ENCODE results near the gene DNAH9.

The DNAH9 gene

DNA sequence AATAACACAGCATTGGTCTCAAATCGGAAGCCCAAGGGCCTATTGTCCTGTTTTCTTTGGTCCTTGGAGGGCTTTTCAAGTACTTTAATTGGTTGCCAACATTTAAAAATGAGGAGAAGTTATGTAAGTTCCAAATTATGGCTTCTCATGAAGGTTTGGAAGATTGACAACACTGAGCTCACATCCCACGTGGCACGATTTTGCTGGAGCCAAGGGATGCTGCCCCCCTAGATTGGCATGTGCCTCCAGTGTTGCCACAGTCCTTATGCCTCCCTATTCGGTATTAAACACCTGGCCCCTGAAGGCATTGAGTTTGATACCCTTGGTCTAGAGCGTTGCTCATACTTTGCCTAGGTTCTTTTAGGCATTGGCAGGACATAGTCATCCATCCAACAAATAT lies 291.0 kb downstream of the DNAH9 start:
- H3K4me3 ChIP-seq (ENCODE audit: low read length): no peak overlapping the region
- H3K9ac ChIP-seq (ENCODE audit: low read length): no peak overlapping the region
- H3K27me3 ChIP-seq (ENCODE audit: control insufficient read depth, insufficient read depth, low read length): no peaks in the 10 kb centered on the region
- H3K36me3 ChIP-seq (ENCODE audit: control insufficient read depth, insufficient read depth, low read length): no peaks in the 10 kb centered on the region
- no peaks in the 10 kb centered on the region for H3K4me1 ChIP-seq (ENCODE audit: control insufficient read depth, insufficient read depth, low read length)
- no peak overlapping the region for H3K27ac ChIP-seq (ENCODE audit: low read depth, low read length)

DNA sequence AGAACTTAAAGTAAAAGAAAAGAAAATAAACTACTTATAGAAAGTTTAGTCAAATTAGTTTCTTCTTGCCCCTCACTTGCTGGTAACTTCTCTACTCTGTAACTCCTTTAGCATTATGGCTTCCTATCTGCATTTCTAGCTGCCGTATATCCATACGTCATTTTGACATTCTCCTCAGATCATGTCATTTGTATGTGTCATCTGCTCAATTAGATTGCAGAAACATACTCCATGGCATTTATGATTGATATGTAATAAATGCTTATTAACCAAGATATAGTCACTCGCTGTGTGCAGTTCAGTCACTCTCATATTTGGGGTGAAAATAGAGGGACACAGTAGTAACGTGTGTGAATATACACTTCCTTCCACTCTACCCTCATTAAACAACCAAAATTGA lies 295.6 kb downstream of the DNAH9 start:
- Histone ChIP-seq H3K27ac (ENCODE audit: low read depth, low read length) (no peak overlapping the region), H3K27me3 (ENCODE audit: control insufficient read depth, insufficient read depth, low read length) (no peaks in the 10 kb centered on the region), H3K4me3 (ENCODE audit: low read length) (no peak overlapping the region), H3K4me1 (ENCODE audit: control insufficient read depth, insufficient read depth, low read length) (no peaks in the 10 kb centered on the region), H3K9ac (ENCODE audit: low read length) (no peak overlapping the region), H3K36me3 (ENCODE audit: control insufficient read depth, insufficient read depth, low read length) (no peaks in the 10 kb centered on the region)

DNA sequence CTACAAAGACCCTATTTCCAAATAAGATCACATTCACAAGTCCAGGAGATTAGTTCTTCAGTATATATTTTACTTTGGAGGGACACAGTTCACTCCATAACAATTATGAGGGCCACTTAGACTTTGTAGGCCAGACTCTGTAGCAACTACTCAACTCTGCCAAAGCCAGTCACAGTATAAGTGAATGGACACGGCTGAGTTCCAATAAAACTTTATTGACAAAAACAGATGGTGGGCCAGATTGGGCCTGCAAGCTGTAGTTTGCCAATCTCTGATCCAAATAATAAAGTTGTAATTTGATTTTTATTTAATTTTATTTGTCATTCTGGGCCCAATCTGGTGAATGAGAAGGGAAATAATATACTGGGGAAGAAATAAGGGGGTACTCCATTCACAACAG lies 297.9 kb downstream of the DNAH9 start:
- no peak overlapping the region for H3K9ac ChIP-seq (ENCODE audit: low read length)
- H3K27ac ChIP-seq (ENCODE audit: low read depth, low read length): no peak overlapping the region
- H3K36me3 ChIP-seq (ENCODE audit: control insufficient read depth, insufficient read depth, low read length): no peaks in the 10 kb centered on the region
- no peak overlapping the region for H3K4me3 ChIP-seq (ENCODE audit: low read length)
- H3K27me3 ChIP-seq (ENCODE audit: control insufficient read depth, insufficient read depth, low read length): no peaks in the 10 kb centered on the region
- no peaks in the 10 kb centered on the region for H3K4me1 ChIP-seq (ENCODE audit: control insufficient read depth, insufficient read depth, low read length)

DNA sequence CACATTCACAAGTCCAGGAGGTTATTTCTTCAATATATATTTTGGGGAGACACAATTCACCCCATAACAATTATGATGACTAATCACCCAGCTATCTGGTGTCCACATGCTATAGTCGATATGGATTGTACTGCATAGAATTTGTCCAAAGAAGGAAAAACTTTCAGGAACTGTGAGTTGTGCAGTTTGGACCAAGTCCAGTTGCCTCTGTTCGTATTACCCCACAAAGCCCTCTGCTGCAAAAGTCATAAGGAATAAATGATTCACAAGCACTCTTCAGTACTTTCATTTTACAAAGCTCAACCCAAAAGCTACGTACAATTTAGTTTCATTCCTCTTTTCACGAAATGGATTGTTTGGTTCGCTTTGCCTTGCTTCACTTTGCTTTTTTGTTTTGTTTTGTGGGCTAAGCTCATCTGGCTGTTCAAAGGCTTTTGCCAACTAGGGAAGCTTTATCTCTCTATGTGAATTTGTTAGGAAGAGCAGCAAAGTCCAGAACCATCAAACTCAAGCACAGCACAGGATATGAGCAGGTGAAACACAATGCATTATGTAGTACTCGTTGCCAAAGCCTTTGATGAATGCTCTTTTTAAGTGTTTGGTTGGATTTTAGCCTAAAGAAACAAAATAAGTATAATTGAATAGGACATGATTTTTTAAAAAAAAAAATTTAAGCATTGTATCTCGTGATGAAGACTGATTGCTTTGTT lies 300.4 kb downstream of the DNAH9 start:
- H3K4me3 ChIP-seq (ENCODE audit: low read length): no peak overlapping the region
- H3K4me1 ChIP-seq (ENCODE audit: control insufficient read depth, insufficient read depth, low read length): no peaks in the 10 kb centered on the region
- H3K27me3 ChIP-seq (ENCODE audit: control insufficient read depth, insufficient read depth, low read length): no peaks in the 10 kb centered on the region
- no peak overlapping the region for H3K27ac ChIP-seq (ENCODE audit: low read depth, low read length)
- H3K9ac ChIP-seq (ENCODE audit: low read length): no peak overlapping the region
- no peaks in the 10 kb centered on the region for H3K36me3 ChIP-seq (ENCODE audit: control insufficient read depth, insufficient read depth, low read length)

DNA sequence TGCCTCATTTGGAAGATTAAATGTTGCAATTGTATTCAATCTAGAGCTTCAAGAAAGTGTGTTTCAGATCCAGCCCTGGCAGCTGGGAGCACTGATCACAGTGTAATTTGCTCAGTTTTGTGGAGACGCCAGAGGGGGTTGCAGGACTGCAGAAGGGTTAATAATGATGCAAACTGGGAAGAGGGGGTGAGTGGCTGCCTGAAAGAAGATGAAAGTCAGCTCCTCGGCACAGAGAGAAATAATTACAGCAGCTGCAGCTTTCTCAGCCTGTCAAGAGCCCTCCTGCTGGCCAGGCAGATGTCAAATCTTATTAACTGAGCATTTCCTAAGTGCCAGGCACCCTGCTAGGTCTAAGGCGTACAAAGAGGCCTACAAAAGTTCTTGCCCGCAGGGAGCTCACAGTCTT lies 301.3 kb downstream of the DNAH9 start:
- H3K4me1 ChIP-seq (ENCODE audit: control insufficient read depth, insufficient read depth, low read length): no peaks in the 10 kb centered on the region
- H3K36me3 ChIP-seq (ENCODE audit: control insufficient read depth, insufficient read depth, low read length): no peaks in the 10 kb centered on the region
- H3K4me3 ChIP-seq (ENCODE audit: low read length): no peak overlapping the region
- H3K27me3 ChIP-seq (ENCODE audit: control insufficient read depth, insufficient read depth, low read length): no peaks in the 10 kb centered on the region
- H3K9ac ChIP-seq (ENCODE audit: low read length): no peak overlapping the region
- H3K27ac ChIP-seq (ENCODE audit: low read depth, low read length): no peak overlapping the region

DNA sequence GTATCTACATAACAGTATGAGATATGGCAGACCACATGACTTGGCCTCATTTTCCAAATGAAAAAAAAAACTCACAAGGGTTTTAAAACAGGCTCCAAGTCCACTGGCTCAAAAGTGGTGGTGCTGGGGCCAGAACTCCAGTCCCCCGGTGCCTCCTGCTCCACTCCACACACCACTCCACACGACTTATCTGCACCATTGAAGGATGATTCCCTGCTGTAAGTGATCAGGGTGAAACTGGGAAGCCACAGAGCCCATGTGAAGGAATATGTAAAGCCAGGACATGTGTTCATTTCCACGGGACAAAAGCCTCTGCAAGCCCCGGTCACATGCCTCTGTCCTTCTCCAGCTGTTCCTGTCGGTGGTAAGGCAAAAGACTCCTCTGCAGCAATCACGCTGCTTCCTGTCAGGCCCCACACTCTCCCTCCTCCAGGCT lies 301.8 kb downstream of the DNAH9 start:
- Histone ChIP-seq H3K9ac (ENCODE audit: low read length) (no peak overlapping the region), H3K27me3 (ENCODE audit: control insufficient read depth, insufficient read depth, low read length) (no peaks in the 10 kb centered on the region), H3K36me3 (ENCODE audit: control insufficient read depth, insufficient read depth, low read length) (no peaks in the 10 kb centered on the region), H3K27ac (ENCODE audit: low read depth, low read length) (no peak overlapping the region), H3K4me3 (ENCODE audit: low read length) (no peak overlapping the region), H3K4me1 (ENCODE audit: control insufficient read depth, insufficient read depth, low read length) (no peaks in the 10 kb centered on the region)

DNA sequence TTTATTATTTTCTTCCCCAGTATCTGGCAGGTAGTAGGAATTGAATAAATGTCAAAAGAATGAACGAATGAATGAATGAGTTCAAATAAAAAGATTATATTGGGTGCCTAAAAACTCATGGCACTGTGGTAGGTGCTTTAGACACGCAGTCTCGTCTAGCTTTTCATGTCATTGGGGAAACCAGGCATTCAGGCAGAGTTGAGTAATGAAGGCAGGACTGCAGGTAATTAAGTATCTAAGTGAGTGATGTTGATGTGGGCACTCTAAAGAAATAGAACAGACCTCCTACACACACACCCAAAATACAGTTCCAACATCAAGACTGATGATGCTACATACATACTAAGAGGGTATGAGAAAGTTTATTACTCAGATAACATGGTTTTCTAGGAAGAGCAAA lies 302.4 kb downstream of the DNAH9 start:
- H3K27me3 ChIP-seq (ENCODE audit: control insufficient read depth, insufficient read depth, low read length): no peaks in the 10 kb centered on the region
- no peak overlapping the region for H3K27ac ChIP-seq (ENCODE audit: low read depth, low read length)
- H3K4me3 ChIP-seq (ENCODE audit: low read length): no peak overlapping the region
- no peak overlapping the region for H3K9ac ChIP-seq (ENCODE audit: low read length)
- no peaks in the 10 kb centered on the region for H3K36me3 ChIP-seq (ENCODE audit: control insufficient read depth, insufficient read depth, low read length)
- H3K4me1 ChIP-seq (ENCODE audit: control insufficient read depth, insufficient read depth, low read length): no peaks in the 10 kb centered on the region

DNA sequence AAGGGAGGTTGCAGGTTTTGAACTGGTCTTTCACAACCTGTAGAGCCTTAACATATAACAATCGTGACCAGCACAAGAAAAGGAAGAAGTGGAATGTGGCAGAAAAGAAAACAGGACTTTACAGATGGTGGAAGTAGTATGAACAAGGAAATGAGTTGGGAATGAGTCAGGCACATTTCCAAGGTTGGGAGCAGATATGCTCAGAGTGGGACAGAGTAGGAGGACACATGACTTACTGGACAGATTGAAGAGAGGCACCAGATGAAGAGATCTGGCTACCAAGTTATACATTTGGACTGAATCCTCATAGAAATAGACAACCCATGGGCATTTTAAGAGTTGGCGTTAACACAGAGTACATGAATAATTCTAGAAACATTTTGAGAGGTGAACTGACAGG lies 303.7 kb downstream of the DNAH9 start:
- no peak overlapping the region for H3K4me3 ChIP-seq (ENCODE audit: low read length)
- no peak overlapping the region for H3K9ac ChIP-seq (ENCODE audit: low read length)
- no peaks in the 10 kb centered on the region for H3K4me1 ChIP-seq (ENCODE audit: control insufficient read depth, insufficient read depth, low read length)
- H3K36me3 ChIP-seq (ENCODE audit: control insufficient read depth, insufficient read depth, low read length): no peaks in the 10 kb centered on the region
- H3K27ac ChIP-seq (ENCODE audit: low read depth, low read length): no peak overlapping the region
- no peaks in the 10 kb centered on the region for H3K27me3 ChIP-seq (ENCODE audit: control insufficient read depth, insufficient read depth, low read length)

DNA sequence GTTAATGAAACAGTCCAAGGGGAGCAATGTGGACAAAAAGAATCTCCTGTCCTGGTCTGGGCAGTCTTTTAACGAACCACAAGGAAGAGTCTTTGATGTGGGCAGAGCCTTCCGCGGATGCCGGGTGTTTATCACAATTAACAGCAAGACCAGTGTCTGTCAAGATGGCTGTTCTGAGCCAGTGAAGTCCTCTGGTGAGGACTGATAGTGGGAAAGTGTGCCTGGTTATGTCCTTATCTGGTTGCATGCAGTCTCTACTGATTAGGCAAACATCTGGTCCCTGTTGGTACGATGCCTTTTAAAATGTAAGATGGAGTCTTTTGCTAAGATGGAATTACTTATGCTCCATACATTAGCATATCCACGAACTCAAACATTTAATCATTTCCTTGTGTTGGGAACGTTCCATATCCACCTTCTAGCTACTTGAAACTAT lies 310.5 kb downstream of the DNAH9 start:
- no peaks in the 10 kb centered on the region for H3K27me3 ChIP-seq (ENCODE audit: control insufficient read depth, insufficient read depth, low read length)
- no peaks in the 10 kb centered on the region for H3K4me1 ChIP-seq (ENCODE audit: control insufficient read depth, insufficient read depth, low read length)
- no peak overlapping the region for H3K9ac ChIP-seq (ENCODE audit: low read length)
- no peaks in the 10 kb centered on the region for H3K36me3 ChIP-seq (ENCODE audit: control insufficient read depth, insufficient read depth, low read length)
- no peak overlapping the region for H3K27ac ChIP-seq (ENCODE audit: low read depth, low read length)
- no peak overlapping the region for H3K4me3 ChIP-seq (ENCODE audit: low read length)

DNA sequence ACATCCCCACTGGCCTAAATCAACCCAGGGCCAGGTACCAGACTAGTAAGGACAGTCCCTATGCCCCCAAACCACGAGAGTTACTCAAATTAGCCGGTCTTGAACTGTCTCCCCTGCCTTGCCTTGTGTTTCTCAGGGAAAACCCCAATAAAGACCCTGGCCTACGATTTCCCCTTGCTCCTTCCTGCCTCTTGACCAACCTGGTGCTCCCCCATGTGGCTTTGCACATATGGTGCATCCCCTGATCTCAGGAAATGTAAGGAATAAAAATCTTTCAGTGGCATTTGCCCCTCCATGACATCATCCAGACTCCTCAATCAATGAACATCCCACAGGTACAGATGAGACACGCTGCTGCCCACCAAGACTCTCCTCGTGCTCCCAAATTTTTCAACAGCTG lies 311.1 kb downstream of the DNAH9 start:
- H3K4me1 ChIP-seq (ENCODE audit: control insufficient read depth, insufficient read depth, low read length): no peaks in the 10 kb centered on the region
- H3K36me3 ChIP-seq (ENCODE audit: control insufficient read depth, insufficient read depth, low read length): no peaks in the 10 kb centered on the region
- H3K4me3 ChIP-seq (ENCODE audit: low read length): no peak overlapping the region
- H3K9ac ChIP-seq (ENCODE audit: low read length): no peak overlapping the region
- no peaks in the 10 kb centered on the region for H3K27me3 ChIP-seq (ENCODE audit: control insufficient read depth, insufficient read depth, low read length)
- H3K27ac ChIP-seq (ENCODE audit: low read depth, low read length): no peak overlapping the region

DNA sequence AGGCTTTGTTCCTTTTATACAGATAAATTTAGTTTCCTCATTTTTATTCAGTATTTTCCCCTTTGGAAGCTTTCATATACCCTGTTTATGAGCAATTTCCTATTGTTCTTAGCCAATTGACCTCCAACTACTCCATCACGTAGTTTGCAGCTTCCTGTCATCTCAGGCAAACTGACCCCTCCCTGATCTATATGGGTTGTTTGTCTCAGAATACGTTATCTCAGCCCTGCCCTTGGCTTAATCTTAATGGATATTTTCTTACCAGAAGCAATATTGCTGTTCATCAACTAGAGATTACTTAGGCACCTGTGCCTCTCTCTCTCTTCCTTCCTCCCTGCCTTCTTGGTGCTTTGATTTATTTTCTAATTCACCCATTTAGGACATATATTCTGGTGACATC lies 317.8 kb downstream of the DNAH9 start:
- Histone ChIP-seq H3K4me3 (ENCODE audit: low read length) (no peak overlapping the region), H3K27ac (ENCODE audit: low read depth, low read length) (no peak overlapping the region), H3K4me1 (ENCODE audit: control insufficient read depth, insufficient read depth, low read length) (no peaks in the 10 kb centered on the region), H3K27me3 (ENCODE audit: control insufficient read depth, insufficient read depth, low read length) (no peaks in the 10 kb centered on the region), H3K9ac (ENCODE audit: low read length) (no peak overlapping the region), H3K36me3 (ENCODE audit: control insufficient read depth, insufficient read depth, low read length) (no peaks in the 10 kb centered on the region)

DNA sequence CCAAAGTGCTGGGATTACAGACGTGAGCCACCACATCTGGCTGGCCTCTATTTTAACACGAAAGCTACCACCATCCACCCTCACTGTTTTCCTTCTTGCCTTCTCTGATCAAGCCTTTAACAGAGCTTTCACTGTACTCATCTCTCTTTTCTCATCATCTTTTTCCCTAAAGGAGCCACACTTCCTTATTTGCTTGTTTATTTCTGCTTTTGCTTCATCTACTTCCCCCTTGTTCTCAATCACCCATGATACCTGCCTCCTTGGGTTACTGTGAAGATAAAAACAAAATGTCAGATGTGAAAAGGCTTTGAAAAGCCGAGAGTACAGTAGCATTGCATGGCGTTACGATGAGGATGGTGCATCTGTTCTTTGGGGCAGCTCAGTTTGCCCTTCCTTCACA lies 319.1 kb downstream of the DNAH9 start:
- Histone ChIP-seq H3K27ac (ENCODE audit: low read depth, low read length) (no peak overlapping the region), H3K27me3 (ENCODE audit: control insufficient read depth, insufficient read depth, low read length) (no peaks in the 10 kb centered on the region), H3K4me1 (ENCODE audit: control insufficient read depth, insufficient read depth, low read length) (no peaks in the 10 kb centered on the region), H3K4me3 (ENCODE audit: low read length) (no peak overlapping the region), H3K36me3 (ENCODE audit: control insufficient read depth, insufficient read depth, low read length) (no peaks in the 10 kb centered on the region), H3K9ac (ENCODE audit: low read length) (no peak overlapping the region)

DNA sequence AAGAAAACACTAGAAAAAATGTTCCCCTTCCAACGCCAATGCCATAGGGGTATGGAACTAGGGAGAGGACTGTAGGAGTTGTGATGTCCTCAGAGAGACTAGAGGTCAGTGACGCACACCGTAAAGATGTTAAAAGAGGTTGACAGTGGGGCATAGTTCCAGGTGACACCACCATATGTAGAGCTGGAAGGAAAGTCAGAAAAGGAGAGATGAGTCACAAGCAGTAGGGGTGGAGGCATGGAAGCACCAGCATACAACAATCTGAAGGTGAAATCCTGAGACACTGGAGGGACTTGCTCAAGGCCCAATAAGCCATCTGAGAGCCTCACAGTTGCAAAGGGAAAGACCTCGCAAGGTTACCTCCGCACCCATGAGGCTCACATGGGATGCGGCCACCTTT lies 323.0 kb downstream of the DNAH9 start:
- no peak overlapping the region for H3K4me3 ChIP-seq (ENCODE audit: low read length)
- H3K4me1 ChIP-seq (ENCODE audit: control insufficient read depth, insufficient read depth, low read length): no peaks in the 10 kb centered on the region
- no peaks in the 10 kb centered on the region for H3K36me3 ChIP-seq (ENCODE audit: control insufficient read depth, insufficient read depth, low read length)
- no peak overlapping the region for H3K27ac ChIP-seq (ENCODE audit: low read depth, low read length)
- H3K27me3 ChIP-seq (ENCODE audit: control insufficient read depth, insufficient read depth, low read length): no peaks in the 10 kb centered on the region
- no peak overlapping the region for H3K9ac ChIP-seq (ENCODE audit: low read length)
